Uterus (tissue), 2 donors: ENCODE measurements around the gene COL27A1.

Experiments used
- CTCF ChIP-seq, 4 experiments: fragments of 200-600 bp in 2 of 4; fragments of 450-650 bp in 2 of 4; sonication (generic) in 2 of 4; IDR thresholded peaks; one replicate each; pipeline ENCODE4 v1.5.1; 2016 to 2019; ENCODE audit warnings: antibody characterized with exemption in 4 of 4, mild to moderate bottlenecking in 2 of 4, moderate library complexity in 1 of 4
- POLR2A ChIP-seq, 2 donors: fragments of 450-650 bp; IDR thresholded peaks; one replicate each; pipeline ENCODE4 v1.6.1; 2016; ENCODE audit warnings: antibody characterized with exemption in 2 of 2, mild to moderate bottlenecking in 1 of 2, moderate library complexity in 1 of 2

GRCh38 chr9:114184866-114185265 lies 29.5 kb downstream of the COL27A1 start:
- TF ChIP-seq CTCF (IDR thresholded peaks at IDR 0.05) (no peak), POLR2A (IDR thresholded peaks at IDR 0.05) (no peak)
